A549 (cell line): ENCODE data around the gene LYZL2. TPM values are rescaled to one million over a fixed set of nuclear protein-coding genes. Genes with fewer than 3 reads are reported as not detected.

Experiments
- ATAC-seq, 2 experiments: fragments of 200-7000 bp in 1 of 2; fragments of >200 bp in 1 of 2; cut with Nextera tagmentation in 1 of 2; cut with Tn5 transposase in 1 of 2; 3 replicates each; pipeline versions ENCODE4 v1.8.0 to v1.9.1; 2018 to 2020; ENCODE audit warnings: mild to moderate bottlenecking in 1 of 2, moderate library complexity in 1 of 2
- CTCF ChIA-PET: fragments of 300-600 bp; sonication (Branson Sonifier 250); formaldehyde crosslinking; extraction: SDS; loops from one replicate; lab custom pipeline; 2021; ENCODE audit warnings: antibody characterized with exemption, inconsistent platforms; lab: Yijun Ruan, JAX
- POLR2A ChIA-PET: fragments of 350-600 bp; formaldehyde crosslinking; extraction: SDS; loops from one replicate; lab custom pipeline; 2021; ENCODE audit warnings: antibody characterized with exemption, inconsistent platforms; lab: Yijun Ruan, JAX
- DNase-seq, 2 experiments: peaks; one replicate each; pipeline versions ENCODE4 v3.0.0 to v3.0.0-alpha.2; 2011 to 2016; ENCODE audit warnings: low read depth in 1 of 2, low spot score in 1 of 2
- FAIRE-seq: peaks from 2 replicates; lab custom pipeline; 2011; peaks lifted over from hg19 to GRCh38; lab: Jason Lieb, UNC
- H3K27ac ChIP-seq, 2 experiments: fragments of >200 bp; sonication (Bioruptor Twin); formaldehyde crosslinking; 3 replicates each; pipeline ENCODE4 v1.5.1; 2016 to 2017
- H3K4me1 ChIP-seq: fragments of >200 bp; sonication (Bioruptor Twin); formaldehyde crosslinking; 3 replicates; pipeline ENCODE4 v1.6.1; 2016
- H3K4me2 ChIP-seq: fragments of >200 bp; sonication (Bioruptor Twin); formaldehyde crosslinking; 3 replicates; pipeline ENCODE4 v1.6.1; 2016
- H3K4me3 ChIP-seq: fragments of >200 bp; sonication (Bioruptor Twin); formaldehyde crosslinking; 3 replicates; pipeline ENCODE4 v1.5.1; 2016
- H3K9me3 ChIP-seq: fragments of >200 bp; sonication (Bioruptor Twin); formaldehyde crosslinking; 3 replicates; pipeline ENCODE4 v1.6.1; 2016
- CEBPB ChIP-seq, 2 experiments: fragments of >200 bp in 1 of 2; sonication (Bioruptor Twin) in 1 of 2; formaldehyde crosslinking in 1 of 2; IDR thresholded peaks; 2 replicates each; pipeline ENCODE4 v1.6.1; 2012 to 2016
- CHD2 ChIP-seq: fragments of 150-350 bp; IDR thresholded peaks from 2 replicates; pipeline ENCODE4 v1.6.1; 2014; ENCODE audit warnings: low read length; ENCODE audit not compliant: partially characterized antibody
- ESRRA ChIP-seq: fragments of 150-350 bp; IDR thresholded peaks from 2 replicates; pipeline ENCODE4 v1.6.1; 2014; ENCODE audit warnings: mild to moderate bottlenecking, low read length, borderline replicate concordance
- HEYL ChIP-seq: fragments of 250-450 bp; sonication (Bioruptor Pico); IDR thresholded peaks from 2 replicates; pipeline ENCODE4 v1.8.0; 2021; ENCODE audit warnings: mild to moderate bottlenecking, moderate library complexity
- HOXB5 ChIP-seq: fragments of 250-450 bp; sonication (Bioruptor Pico); IDR thresholded peaks from 2 replicates; pipeline ENCODE4 v1.5.0; 2020; ENCODE audit warnings: mild to moderate bottlenecking, moderate library complexity
- KDM1A ChIP-seq: fragments of 200-600 bp; sonication (generic); IDR thresholded peaks from 2 replicates; pipeline ENCODE4 v1.6.1; 2016; ENCODE audit warnings: low read depth, mild to moderate bottlenecking
- MYC ChIP-seq: IDR thresholded peaks from 2 replicates; pipeline ENCODE4 v1.6.1; 2012; ENCODE audit warnings: mild to moderate bottlenecking, inconsistent platforms, low read length, improper control_type of control experiment, borderline replicate concordance
- PHF8 ChIP-seq: fragments of 200-600 bp; sonication (generic); IDR thresholded peaks from 2 replicates; pipeline ENCODE4 v1.6.1; 2016; ENCODE audit warnings: low read depth, mild to moderate bottlenecking, antibody characterized with exemption, moderate library complexity, borderline replicate concordance
- POLR2A ChIP-seq: IDR thresholded peaks from 2 replicates; pipeline ENCODE4 v1.6.1; 2012; ENCODE audit warnings: mild to moderate bottlenecking, low read length
- POLR2AphosphoS2 ChIP-seq: conservative IDR thresholded peaks from 2 replicates; pipeline ENCODE4 v1.6.1; 2012; ENCODE audit warnings: low read length, improper control_type of control experiment, inconsistent platforms
- RAD21 ChIP-seq, 2 experiments: fragments of >200 bp in 1 of 2; sonication (Bioruptor Twin) in 1 of 2; formaldehyde crosslinking in 1 of 2; IDR thresholded peaks in 1 of 2; conservative IDR thresholded peaks in 1 of 2; 2 replicates in 1 of 2; 3 replicates in 1 of 2; pipeline ENCODE4 v1.6.1; 2012 to 2018; ENCODE audit warnings: inconsistent platforms in 1 of 2
- SMC3 ChIP-seq: fragments of >200 bp; sonication (Bioruptor Twin); formaldehyde crosslinking; IDR thresholded peaks from 3 replicates; pipeline ENCODE4 v1.6.1; 2018; ENCODE audit warnings: inconsistent platforms
- TFCP2L1 ChIP-seq: fragments of 250-450 bp; sonication (Bioruptor Pico); IDR thresholded peaks from 2 replicates; pipeline ENCODE4 v1.5.0; 2021; ENCODE audit warnings: mild to moderate bottlenecking
- TP53 ChIP-seq: fragments of 250-450 bp; sonication (Bioruptor Pico); IDR thresholded peaks from 2 replicates; pipeline ENCODE4 v1.5.0; 2021; ENCODE audit warnings: mild to moderate bottlenecking, moderate library complexity
- ZNF302 ChIP-seq: fragments of 250-450 bp; sonication (Bioruptor Pico); IDR thresholded peaks from 2 replicates; pipeline ENCODE4 v1.9.0; 2021; ENCODE audit warnings: inconsistent platforms, mild to moderate bottlenecking, moderate library complexity
- WGBS: methylation state at CpG from one replicate; pipeline ENCODE4 v1.1.6; 2017; ENCODE audit errors: missing lambda C conversion rate; 5-methylcytosine and 5-hydroxymethylcytosine counted together
- polyA plus RNA-seq, 4 experiments: library from polyadenylated mRNA; depleted of rRNA in 3 of 4; stranded (reverse); fragments of >200 nt; fragmentation: RNase III in 1 of 4; extraction: RNeasy Plus Mini Kit Qiagen cat#74134 plus additional on column Dnase treatment in 1 of 4; gene quantifications; 2 replicates in 3 of 4; 3 replicates in 1 of 4; pipeline ENCODE4 v1.2.3, GENCODE V29; 2011 to 2017
- TF ChIP-seq, protein P1 (sequence below): fragments of >200 bp; sonication (Bioruptor Twin); formaldehyde crosslinking; IDR thresholded peaks from 3 replicates; pipeline ENCODE4 v1.5.1; 2016
- TF ChIP-seq, protein P2 (sequence below): fragments of 200-600 bp; sonication (generic); IDR thresholded peaks from 2 replicates; pipeline ENCODE4 v1.6.1; 2016; ENCODE audit warnings: antibody characterized with exemption, mild to moderate bottlenecking, moderate library complexity
- TF ChIP-seq, protein P3 (sequence below): fragments of >200 bp; sonication (Bioruptor Twin); formaldehyde crosslinking; IDR thresholded peaks from 2 replicates; pipeline ENCODE4 v1.6.1; 2016
- TF ChIP-seq, protein P4 (sequence below): fragments of >200 bp; sonication (Bioruptor Twin); formaldehyde crosslinking; IDR thresholded peaks from 3 replicates; pipeline ENCODE4 v1.6.1; 2016
- TF ChIP-seq, protein P5 (sequence below): fragments of 250-450 bp; sonication (Bioruptor Pico); IDR thresholded peaks from 2 replicates; pipeline ENCODE4 v1.5.0; 2020; ENCODE audit warnings: low read depth, mild to moderate bottlenecking, moderate library complexity

The LYZL2 gene
- polyA plus RNA-seq, 2 of the 4 experiments (the other 2 are of a cell fraction): not detected

GRCh38 chr10:30591249-30591670 is 38.3 kb downstream of the LYZL2 start:
- FAIRE-seq (no peak), ATAC-seq (peak; percentile 77 to 83), DNase-seq (peak; percentile 48 to 67)
- WGBS: 5% methylated on average over 5 of the region's 5 CpGs
- peak overlapping the region; percentile 35 to 76; a peak in 5 of 6 replicates for H3K27ac ChIP-seq
- ChIA-PET POLR2A (interaction anchor here (1.0 kb wide), 1 partner anchor 157 kb away, joined by 4 read pairs; the partner anchor contains the start of gene MAP3K8), CTCF (interaction anchor here (0.6 to 14.8 kb wide), 91 partner anchors 9 to 642 kb away, joined by 3 to 216 read pairs (median 6); partner anchors contain the start of genes MAP3K8 and MTPAP)
- no peaks in the 10 kb centered on the region for H3K9me3 ChIP-seq
- TF ChIP-seq, protein P1, sequence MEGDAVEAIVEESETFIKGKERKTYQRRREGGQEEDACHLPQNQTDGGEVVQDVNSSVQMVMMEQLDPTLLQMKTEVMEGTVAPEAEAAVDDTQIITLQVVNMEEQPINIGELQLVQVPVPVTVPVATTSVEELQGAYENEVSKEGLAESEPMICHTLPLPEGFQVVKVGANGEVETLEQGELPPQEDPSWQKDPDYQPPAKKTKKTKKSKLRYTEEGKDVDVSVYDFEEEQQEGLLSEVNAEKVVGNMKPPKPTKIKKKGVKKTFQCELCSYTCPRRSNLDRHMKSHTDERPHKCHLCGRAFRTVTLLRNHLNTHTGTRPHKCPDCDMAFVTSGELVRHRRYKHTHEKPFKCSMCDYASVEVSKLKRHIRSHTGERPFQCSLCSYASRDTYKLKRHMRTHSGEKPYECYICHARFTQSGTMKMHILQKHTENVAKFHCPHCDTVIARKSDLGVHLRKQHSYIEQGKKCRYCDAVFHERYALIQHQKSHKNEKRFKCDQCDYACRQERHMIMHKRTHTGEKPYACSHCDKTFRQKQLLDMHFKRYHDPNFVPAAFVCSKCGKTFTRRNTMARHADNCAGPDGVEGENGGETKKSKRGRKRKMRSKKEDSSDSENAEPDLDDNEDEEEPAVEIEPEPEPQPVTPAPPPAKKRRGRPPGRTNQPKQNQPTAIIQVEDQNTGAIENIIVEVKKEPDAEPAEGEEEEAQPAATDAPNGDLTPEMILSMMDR: peak; percentile 86
- TF ChIP-seq SMC3 (peak; percentile 88), TFCP2L1 (CRISPR knock-in tag) (no peak), RAD21 (conservative IDR thresholded peaks at IDR 0.05 in 1 of 2, IDR thresholded peaks at IDR 0.05 in 1 of 2) (peak; percentile 86 to 93)
- no peak overlapping the region for H3K4me2 ChIP-seq
- H3K4me1 ChIP-seq: 0 out of 3 replicates have a peak, but pooled peaks cover 5% of the 10 kb centered on the region
- no peak overlapping the region for H3K4me3 ChIP-seq

DNA sequence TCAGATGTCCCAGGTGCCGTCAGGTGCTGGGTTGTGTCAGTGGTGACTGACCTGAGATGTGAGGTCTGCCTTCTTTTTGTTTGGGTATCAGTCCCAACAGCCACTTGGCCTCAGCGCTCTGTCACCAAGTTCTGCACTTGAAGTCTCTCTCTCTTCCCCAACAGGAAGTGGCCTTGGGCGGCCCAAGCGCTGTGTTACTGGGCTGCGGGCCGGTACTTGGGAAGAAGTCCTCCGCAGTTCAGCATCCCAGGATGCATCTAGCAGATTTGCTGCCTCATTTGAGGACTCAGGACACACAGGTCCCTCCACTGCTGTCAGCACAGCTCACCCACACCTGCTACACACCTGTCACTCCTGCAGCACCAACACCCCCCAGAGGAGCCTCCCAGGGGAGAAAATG is 40.1 kb downstream of the LYZL2 start:
- Histone ChIP-seq H3K27ac (peak overlapping the region; percentile 21 to 69; a peak in 5 of 6 replicates), H3K4me2 (no peak overlapping the region), H3K4me3 (no peak overlapping the region), H3K9me3 (no peaks in the 10 kb centered on the region), H3K4me1 (peaks cover 7% of the 10 kb centered on the region; the same call in 2 of the 3 replicates)
- ChIA-PET CTCF (interaction anchor here (0.6 to 14.8 kb wide), 7 partner anchors 11 to 229 kb away, joined by 3 to 216 read pairs (median 19); no protein-coding TSS in a partner anchor), POLR2A (no interaction called here)
- over 99% methylated on average over 7 of the region's 7 CpGs for WGBS
- no peak for DNase-seq
- TF ChIP-seq POLR2A: no peak
- no peak for TF ChIP-seq PHF8
- TF ChIP-seq, protein P2, sequence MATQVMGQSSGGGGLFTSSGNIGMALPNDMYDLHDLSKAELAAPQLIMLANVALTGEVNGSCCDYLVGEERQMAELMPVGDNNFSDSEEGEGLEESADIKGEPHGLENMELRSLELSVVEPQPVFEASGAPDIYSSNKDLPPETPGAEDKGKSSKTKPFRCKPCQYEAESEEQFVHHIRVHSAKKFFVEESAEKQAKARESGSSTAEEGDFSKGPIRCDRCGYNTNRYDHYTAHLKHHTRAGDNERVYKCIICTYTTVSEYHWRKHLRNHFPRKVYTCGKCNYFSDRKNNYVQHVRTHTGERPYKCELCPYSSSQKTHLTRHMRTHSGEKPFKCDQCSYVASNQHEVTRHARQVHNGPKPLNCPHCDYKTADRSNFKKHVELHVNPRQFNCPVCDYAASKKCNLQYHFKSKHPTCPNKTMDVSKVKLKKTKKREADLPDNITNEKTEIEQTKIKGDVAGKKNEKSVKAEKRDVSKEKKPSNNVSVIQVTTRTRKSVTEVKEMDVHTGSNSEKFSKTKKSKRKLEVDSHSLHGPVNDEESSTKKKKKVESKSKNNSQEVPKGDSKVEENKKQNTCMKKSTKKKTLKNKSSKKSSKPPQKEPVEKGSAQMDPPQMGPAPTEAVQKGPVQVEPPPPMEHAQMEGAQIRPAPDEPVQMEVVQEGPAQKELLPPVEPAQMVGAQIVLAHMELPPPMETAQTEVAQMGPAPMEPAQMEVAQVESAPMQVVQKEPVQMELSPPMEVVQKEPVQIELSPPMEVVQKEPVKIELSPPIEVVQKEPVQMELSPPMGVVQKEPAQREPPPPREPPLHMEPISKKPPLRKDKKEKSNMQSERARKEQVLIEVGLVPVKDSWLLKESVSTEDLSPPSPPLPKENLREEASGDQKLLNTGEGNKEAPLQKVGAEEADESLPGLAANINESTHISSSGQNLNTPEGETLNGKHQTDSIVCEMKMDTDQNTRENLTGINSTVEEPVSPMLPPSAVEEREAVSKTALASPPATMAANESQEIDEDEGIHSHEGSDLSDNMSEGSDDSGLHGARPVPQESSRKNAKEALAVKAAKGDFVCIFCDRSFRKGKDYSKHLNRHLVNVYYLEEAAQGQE: no peak
- no peak for TF ChIP-seq TP53 (CRISPR knock-in tag)
- no peak for TF ChIP-seq KDM1A
- ATAC-seq: no peak
- FAIRE-seq: no peak

DNA sequence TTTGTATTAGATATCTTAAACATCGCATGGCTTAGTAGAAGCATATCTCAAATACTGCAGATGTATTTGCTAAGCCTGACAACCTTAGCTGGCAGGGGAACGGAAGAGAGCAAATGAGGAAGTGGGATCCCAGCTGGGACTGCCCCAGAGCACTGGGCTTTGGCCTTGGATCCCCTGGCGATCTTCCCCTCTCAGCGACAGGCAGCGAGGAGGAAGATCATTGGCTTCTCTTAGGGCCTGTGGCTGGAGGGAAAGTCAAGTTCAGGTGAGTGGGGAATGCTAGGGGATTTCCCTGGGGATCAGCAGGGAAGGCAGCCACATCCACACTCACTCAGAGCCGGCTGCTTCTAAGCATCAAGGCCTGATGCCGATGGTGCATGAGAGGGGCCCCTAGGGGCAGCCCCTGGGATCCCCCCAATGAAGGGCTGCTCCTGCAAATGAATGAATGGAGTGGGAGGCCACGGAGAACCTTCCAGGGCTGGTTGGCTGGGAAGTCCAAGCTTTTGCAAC is 42.0 kb downstream of the LYZL2 start:
- 72% methylated on average over 8 of the region's 8 CpGs for WGBS
- TF ChIP-seq, protein P3, sequence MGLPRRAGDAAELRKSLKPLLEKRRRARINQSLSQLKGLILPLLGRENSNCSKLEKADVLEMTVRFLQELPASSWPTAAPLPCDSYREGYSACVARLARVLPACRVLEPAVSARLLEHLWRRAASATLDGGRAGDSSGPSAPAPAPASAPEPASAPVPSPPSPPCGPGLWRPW: no peak
- no peak for TF ChIP-seq CHD2
- TF ChIP-seq, protein P4, sequence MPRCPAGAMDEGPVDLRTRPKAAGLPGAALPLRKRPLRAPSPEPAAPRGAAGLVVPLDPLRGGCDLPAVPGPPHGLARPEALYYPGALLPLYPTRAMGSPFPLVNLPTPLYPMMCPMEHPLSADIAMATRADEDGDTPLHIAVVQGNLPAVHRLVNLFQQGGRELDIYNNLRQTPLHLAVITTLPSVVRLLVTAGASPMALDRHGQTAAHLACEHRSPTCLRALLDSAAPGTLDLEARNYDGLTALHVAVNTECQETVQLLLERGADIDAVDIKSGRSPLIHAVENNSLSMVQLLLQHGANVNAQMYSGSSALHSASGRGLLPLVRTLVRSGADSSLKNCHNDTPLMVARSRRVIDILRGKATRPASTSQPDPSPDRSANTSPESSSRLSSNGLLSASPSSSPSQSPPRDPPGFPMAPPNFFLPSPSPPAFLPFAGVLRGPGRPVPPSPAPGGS: no peak
- TF ChIP-seq, protein P5, sequence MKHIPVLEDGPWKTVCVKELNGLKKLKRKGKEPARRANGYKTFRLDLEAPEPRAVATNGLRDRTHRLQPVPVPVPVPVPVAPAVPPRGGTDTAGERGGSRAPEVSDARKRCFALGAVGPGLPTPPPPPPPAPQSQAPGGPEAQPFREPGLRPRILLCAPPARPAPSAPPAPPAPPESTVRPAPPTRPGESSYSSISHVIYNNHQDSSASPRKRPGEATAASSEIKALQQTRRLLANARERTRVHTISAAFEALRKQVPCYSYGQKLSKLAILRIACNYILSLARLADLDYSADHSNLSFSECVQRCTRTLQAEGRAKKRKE: no peak
- no peak for TF ChIP-seq POLR2AphosphoS2
- no peak for TF ChIP-seq HEYL (CRISPR knock-in tag)
- TF ChIP-seq MYC: no peak
- no peak for TF ChIP-seq ZNF302
- no peak for TF ChIP-seq CEBPB (IDR thresholded peaks at IDR 0.05)
- TF ChIP-seq HOXB5 (CRISPR knock-in tag): no peak
- no peak for TF ChIP-seq ESRRA
- TF ChIP-seq, protein P2: no peak

More for the DNA sequence above, 42.0 kb downstream of the LYZL2 start:
- no peak for FAIRE-seq
- POLR2A ChIA-PET: no interaction called here
- Histone ChIP-seq H3K9me3 (no peaks in the 10 kb centered on the region), H3K4me1 (peaks cover 21% of the 10 kb centered on the region), H3K4me3 (no peak overlapping the region), H3K27ac (peak overlapping the region; percentile 23 to 78; a peak in 5 of 6 replicates), H3K4me2 (no peak overlapping the region)
- CTCF ChIA-PET: interaction anchor here (0.5 to 14.8 kb wide), 3 partner anchors 13 to 194 kb away, joined by 3 to 216 read pairs (median 3); no protein-coding TSS in a partner anchor
- ATAC-seq: no peak
- no peak for DNase-seq
